Right forelimb (tissue), 1 donor: ENCODE measurements around the gene EMX1.

Experiments
- DNase-seq: peaks from one replicate; pipeline ENCODE4 v3.0.0-alpha.2; 2018

The EMX1 gene

GRCh38 chr2:72926368-72926767 is 9.0 kb downstream of the EMX1 start:
- no peak for DNase-seq

DNA sequence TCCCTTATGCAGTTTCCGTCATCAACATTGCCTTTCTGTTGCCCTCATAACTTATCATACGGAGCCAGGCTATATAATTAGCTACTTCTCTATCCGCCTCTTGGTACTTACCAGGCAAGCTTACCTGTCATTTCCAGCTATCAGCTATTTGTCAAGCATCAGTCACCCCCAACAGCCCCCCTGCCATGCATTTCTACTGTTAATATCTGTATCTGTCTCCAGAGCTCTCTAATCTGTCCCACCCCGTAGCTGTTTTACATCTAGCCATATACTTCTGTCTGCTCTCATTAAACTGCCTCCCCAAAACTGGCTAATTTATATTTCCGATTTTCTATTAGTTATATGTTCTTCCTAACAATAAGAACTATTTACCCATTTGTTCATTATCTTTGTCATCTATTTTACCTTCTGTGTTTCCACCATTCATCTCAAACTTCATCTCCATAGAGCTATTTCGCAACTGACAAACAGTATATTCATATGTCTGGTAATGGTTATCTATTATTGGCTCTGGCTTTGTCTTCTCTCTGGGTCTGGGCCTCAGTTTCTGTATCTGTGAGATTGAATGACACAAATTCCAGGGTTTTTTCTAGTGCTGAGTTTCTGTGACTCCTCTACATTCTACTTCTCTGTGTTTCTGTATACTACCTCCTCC is 9.6 kb downstream of the EMX1 start:
- DNase-seq: peak; percentile 11

GRCh38 chr2:72927619-72928550 is 10.6 kb downstream of the EMX1 start:
- peak; percentile 16 for DNase-seq

GRCh38 chr2:72929010-72929409 is 11.7 kb downstream of the EMX1 start:
- peak; percentile 10 for DNase-seq

- DNase-seq: no peak
Measured at GRCh38 chr2:72931280-72931910, 14.1 kb downstream of the EMX1 start.

GRCh38 chr2:72932045-72932740 is 14.9 kb downstream of the EMX1 start:
- DNase-seq: no peak

GRCh38 chr2:72932805-72933204 is 15.5 kb downstream of the EMX1 start:
- no peak for DNase-seq

GRCh38 chr2:72933207-72933606 is 15.9 kb downstream of the EMX1 start:
- DNase-seq: no peak

- DNase-seq: no peak
Measured at GRCh38 chr2:72933646-72934151, 16.4 kb downstream of the EMX1 start.

DNA sequence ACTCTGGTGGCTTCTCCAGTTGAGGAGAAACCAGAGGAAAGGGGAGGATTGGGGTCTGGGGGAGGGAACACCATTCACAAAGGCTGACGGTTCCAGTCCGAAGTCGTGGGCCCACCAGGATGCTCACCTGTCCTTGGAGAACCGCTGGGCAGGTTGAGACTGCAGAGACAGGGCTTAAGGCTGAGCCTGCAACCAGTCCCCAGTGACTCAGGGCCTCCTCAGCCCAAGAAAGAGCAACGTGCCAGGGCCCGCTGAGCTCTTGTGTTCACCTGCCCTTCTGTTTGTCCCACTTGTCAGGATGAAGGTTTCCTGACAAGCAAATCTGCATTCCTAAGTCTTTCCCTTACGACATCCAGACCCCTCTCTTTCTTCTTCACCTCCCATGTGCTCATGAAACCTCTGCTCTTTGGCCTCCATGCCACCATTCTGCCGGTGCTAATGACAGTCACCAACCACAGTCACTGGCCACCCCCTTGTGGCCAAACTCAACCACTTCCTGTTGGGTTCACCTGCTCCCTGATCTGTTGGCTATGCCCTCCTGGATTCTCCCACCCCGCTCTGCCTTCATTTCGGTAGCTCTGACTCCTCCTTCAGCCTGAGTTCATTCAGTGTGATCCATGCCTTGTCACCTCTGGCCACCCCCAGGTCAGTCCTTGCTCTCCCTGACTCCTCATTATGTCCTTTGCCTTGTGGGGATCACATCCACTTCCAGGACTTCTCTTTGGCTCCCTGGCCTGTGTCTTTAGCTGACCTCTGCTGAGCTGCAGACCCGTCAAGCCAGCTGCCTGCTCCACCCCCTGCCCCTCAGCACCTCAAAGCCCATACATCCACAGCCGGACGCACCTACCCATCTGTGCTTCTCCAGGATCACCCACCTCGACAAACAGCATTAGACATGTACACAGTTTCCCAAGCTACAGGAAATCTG is 17.6 kb downstream of the EMX1 start:
- no peak for DNase-seq

GRCh38 chr2:72935611-72935957 is 18.3 kb downstream of the EMX1 start:
- DNase-seq: no peak

- no peak for DNase-seq
Measured at GRCh38 chr2:72936660-72937355, 19.5 kb downstream of the EMX1 start.

- no peak for DNase-seq
Measured at GRCh38 chr2:72937356-72937669, 20.0 kb downstream of the EMX1 start.

GRCh38 chr2:72938455-72938854 is 21.1 kb downstream of the EMX1 start:
- DNase-seq: no peak

- no peak for DNase-seq
Measured at GRCh38 chr2:72940361-72940760, 23.0 kb downstream of the EMX1 start.

DNA sequence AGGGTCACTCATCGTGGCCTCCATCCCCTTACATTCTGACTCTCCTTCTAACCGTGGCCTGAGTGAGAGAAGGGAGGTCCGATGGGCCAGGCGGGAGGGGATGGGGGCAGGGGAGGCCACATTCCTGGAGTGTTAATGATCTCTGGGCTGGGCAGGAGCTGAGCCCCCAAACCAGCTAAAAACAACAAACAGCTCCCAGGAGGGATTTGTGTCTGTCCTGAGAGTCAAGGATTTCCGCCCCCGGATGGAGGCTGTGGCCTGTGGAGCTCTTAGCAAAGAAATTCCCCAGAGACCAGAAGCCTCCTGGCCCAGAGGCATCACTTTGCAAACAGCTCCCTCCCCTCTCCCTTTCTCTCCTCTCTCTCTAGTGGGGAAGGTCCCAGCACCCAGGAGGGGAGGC is 23.5 kb downstream of the EMX1 start:
- DNase-seq: no peak

DNA sequence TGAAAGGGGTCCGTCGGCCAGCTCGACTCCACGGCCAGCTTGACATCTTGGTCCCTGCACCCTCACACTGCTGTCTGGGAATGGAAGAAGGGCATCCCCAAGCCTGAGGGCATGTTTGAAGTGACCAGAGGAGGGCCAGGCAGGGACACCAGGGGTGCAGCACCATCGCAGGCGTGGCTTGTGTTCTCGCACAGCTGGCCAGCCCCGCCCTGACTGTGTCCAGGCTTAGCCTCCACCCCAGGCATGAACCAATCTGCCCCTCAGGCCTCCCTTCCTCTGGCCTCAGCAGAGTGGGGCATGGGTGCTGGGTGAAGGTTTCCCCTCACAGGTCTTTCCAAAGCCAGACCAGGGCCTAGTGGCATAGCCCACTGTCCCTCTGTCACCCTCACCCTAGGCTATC is 25.0 kb downstream of the EMX1 start:
- DNase-seq: no peak

GRCh38 chr2:72942881-72943418 is 25.6 kb downstream of the EMX1 start:
- DNase-seq: no peak

GRCh38 chr2:72943540-72944395 is 26.4 kb downstream of the EMX1 start:
- DNase-seq: no peak

DNA sequence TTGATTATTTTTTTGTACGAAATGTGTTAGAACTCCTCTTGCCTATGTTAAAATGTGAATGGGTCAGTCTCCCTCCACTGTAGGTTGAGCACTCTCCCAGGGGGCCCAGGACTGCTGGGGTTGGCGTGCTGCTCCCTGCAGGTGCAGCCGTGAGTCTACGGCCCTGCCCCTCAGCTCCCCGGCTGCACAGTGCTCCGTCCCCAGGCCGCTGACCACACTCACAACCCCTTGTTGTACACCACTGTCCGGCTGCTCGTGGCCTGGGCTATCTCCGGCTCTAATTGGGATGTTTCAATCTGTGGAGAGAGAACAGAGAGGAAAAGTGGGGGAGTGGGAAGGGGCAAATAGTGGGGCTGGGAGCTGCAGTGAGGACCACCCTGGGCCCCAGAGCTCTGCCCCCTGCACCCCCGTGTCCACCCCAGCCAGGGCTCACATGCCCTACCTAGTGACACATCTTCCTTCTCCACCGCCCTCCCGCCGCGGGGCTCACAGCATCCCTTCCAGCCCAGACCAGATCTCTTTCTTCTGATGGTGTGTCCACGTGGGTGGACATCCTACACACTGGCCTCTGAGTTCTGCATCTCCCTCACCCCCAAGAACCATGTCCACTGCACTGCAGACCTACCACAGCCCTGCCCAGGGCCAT is 27.6 kb downstream of the EMX1 start:
- no peak for DNase-seq
